ENCODE measurements around the gene CLEC20A.

The CLEC20A gene

DNA sequence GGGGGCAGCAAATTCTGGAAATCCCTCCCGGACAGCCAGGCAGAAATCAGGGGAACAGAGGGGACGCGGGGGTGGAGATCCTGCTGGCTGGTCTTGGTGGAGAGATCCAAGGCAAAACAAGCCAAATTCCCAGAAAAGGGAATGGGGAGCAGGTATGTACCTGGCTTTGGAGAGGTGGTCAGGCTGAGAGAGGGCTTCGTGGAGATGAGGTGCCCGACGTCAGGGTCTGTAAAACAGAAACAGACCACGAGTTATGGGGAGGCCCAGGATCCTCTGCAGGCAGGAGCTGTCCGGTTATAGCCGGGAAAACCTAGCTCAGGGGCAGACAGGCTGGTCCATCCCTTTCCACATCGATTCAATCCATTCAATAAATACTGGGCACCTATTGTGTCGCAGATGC, 4.4 kb downstream of the CLEC20A start (continued):
- no peak for TF ChIP-seq SETDB1 (IDR thresholded peaks at IDR 0.05; ENCODE audit: insufficient read length, low read length)

DNA sequence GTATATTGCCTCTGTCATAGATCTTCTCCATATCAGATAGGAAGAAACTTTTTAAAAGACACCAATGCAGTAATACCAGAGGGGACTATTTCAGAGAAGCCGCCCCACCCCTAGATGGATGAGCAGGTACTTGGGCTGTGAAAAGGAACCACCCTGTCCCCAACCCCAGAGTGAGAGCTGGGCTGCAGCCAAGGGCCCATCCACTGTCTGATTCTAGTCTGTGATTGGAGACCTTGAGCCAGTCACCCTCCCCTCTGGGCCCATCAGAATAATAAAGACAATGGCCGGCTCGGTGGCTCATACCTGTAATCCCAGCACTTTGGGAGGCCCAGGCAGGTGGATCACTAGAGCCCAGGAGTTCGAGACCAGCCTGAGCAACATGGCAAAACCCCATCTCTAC, 5.0 kb downstream of the CLEC20A start:
- no peaks in the 10 kb centered on the region for H3K36me3 ChIP-seq (ENCODE audit: control insufficient read depth in 2 of 2, insufficient read depth in 1 of 2, low read length in 2 of 2)
- H3K9me3 ChIP-seq (ENCODE audit: control insufficient read depth, insufficient read depth, low read depth, low read length), result no peaks in the 10 kb centered on the region
- H3K4me3 ChIP-seq (ENCODE audit: low read depth, low read length), result no peak overlapping the region
- TF ChIP-seq ZNF792 (tag by site-specific recombination; IDR thresholded peaks at IDR 0.05) (no peak), ZNF654 (tag by site-specific recombination; IDR thresholded peaks at IDR 0.05; ENCODE audit: low read depth) (no peak), ZNF341 (tag by site-specific recombination; IDR thresholded peaks at IDR 0.05; ENCODE audit: low read depth) (no peak), ZNF112 (tag by site-specific recombination; IDR thresholded peaks at IDR 0.05) (no peak), ZNF37A (tag by site-specific recombination; IDR thresholded peaks at IDR 0.05) (no peak), ZNF560 (tag by site-specific recombination; IDR thresholded peaks at IDR 0.05; ENCODE audit: borderline replicate concordance) (no peak), ZXDB (tag by site-specific recombination; IDR thresholded peaks at IDR 0.05) (no peak), ZNF184 (tag by site-specific recombination; IDR thresholded peaks at IDR 0.05) (no peak), ZNF121 (tag by site-specific recombination; IDR thresholded peaks at IDR 0.05) (no peak), ZNF555 (tag by site-specific recombination; conservative IDR thresholded peaks at IDR 0.05) (no peak), ZNF274 (IDR thresholded peaks at IDR 0.05; ENCODE audit: low read length) (no peak), ZNF274 (tag by site-specific recombination; IDR thresholded peaks at IDR 0.05; ENCODE audit: borderline replicate concordance) (no peak), ZNF248 (tag by site-specific recombination; IDR thresholded peaks at IDR 0.05) (no peak), BCL11B (tag by site-specific recombination; IDR thresholded peaks at IDR 0.05; ENCODE audit: low read depth) (no peak), ZSCAN16 (tag by site-specific recombination; IDR thresholded peaks at IDR 0.05) (no peak), ZNF629 (tag by site-specific recombination; IDR thresholded peaks at IDR 0.05) (no peak)
- TF ChIP-seq, protein P1, sequence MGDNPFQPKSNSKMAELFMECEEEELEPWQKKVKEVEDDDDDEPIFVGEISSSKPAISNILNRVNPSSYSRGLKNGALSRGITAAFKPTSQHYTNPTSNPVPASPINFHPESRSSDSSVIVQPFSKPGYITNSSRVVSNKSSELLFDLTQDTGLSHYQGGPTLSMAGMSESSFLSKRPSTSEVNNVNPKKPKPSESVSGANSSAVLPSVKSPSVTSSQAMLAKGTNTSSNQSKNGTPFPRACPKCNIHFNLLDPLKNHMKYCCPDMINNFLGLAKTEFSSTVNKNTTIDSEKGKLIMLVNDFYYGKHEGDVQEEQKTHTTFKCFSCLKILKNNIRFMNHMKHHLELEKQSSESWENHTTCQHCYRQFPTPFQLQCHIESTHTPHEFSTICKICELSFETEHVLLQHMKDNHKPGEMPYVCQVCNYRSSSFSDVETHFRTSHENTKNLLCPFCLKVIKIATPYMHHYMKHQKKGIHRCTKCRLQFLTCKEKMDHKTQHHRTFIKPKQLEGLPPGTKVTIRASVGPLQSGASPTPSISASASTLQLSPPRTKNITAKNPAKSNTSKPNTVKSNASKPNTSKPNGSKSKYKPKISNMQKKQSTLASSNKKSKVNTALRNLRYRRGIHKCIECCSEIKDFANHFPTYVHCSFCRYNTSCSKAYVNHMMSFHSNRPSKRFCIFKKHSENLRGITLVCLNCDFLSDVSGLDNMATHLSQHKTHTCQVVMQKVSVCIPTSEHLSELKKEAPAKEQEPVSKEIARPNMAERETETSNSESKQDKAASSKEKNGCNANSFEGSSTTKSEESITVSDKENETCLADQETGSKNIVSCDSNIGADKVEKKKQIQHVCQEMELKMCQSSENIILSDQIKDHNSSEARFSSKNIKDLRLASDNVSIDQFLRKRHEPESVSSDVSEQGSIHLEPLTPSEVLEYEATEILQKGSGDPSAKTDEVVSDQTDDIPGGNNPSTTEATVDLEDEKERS (tag by site-specific recombination; IDR thresholded peaks at IDR 0.05), result no peak
- no peak overlapping the region for H3K27ac ChIP-seq (ENCODE audit: extremely low read depth, low read depth, low read length)
- ChIA-PET POLR2A (interaction anchor here (0.5 kb wide), 1 partner anchor 465 kb away, joined by 3 read pairs; no protein-coding TSS in a partner anchor), CTCF (interaction anchor here (4.0 kb wide), 1 partner anchor 10 kb away, joined by 31 read pairs; no protein-coding TSS in a partner anchor)
- H3K4me1 ChIP-seq (ENCODE audit: control insufficient read depth, insufficient read depth, low read length), result no peaks in the 10 kb centered on the region

DNA sequence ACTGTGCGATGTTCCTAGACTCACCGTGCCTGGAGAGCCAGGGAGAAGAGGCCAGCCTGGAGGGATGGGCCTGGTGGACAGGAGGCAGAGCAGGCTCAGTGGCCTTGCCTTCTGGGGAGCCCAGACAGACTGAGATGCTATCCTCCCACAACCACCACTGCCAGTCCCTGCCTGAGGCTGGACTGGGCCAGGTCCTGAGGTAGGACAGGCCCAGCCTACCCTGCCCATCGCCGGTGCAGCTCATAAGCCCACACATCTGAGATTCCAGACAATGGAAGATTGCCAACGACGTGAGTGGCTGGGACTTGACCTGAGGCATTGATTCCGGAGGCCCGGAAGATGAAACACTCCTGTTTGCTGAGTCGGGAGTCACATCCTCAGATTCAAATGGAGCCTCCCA, 5.8 kb downstream of the CLEC20A start:
- ChIA-PET CTCF (interaction anchor here (4.0 kb wide), 1 partner anchor 11 kb away, joined by 31 read pairs; no protein-coding TSS in a partner anchor), POLR2A (no interaction called here)
- H3K9me3 ChIP-seq (ENCODE audit: control insufficient read depth, insufficient read depth, low read depth, low read length), result no peaks in the 10 kb centered on the region
- H3K4me1 ChIP-seq (ENCODE audit: control insufficient read depth, insufficient read depth, low read length), result no peaks in the 10 kb centered on the region
- TF ChIP-seq ZNF138 (tag by site-specific recombination; IDR thresholded peaks at IDR 0.05; ENCODE audit: borderline replicate concordance) (no peak), ZNF561 (tag by site-specific recombination; IDR thresholded peaks at IDR 0.05; ENCODE audit: borderline replicate concordance) (no peak), ZNF596 (tag by site-specific recombination; IDR thresholded peaks at IDR 0.05) (no peak), ZNF658 (tag by site-specific recombination; IDR thresholded peaks at IDR 0.05) (no peak)
- TF ChIP-seq, protein P2, sequence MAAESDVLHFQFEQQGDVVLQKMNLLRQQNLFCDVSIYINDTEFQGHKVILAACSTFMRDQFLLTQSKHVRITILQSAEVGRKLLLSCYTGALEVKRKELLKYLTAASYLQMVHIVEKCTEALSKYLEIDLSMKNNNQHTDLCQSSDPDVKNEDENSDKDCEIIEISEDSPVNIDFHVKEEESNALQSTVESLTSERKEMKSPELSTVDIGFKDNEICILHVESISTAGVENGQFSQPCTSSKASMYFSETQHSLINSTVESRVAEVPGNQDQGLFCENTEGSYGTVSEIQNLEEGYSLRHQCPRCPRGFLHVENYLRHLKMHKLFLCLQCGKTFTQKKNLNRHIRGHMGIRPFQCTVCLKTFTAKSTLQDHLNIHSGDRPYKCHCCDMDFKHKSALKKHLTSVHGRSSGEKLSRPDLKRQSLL (tag by site-specific recombination; IDR thresholded peaks at IDR 0.05), result no peak
- TF ChIP-seq, protein P3, sequence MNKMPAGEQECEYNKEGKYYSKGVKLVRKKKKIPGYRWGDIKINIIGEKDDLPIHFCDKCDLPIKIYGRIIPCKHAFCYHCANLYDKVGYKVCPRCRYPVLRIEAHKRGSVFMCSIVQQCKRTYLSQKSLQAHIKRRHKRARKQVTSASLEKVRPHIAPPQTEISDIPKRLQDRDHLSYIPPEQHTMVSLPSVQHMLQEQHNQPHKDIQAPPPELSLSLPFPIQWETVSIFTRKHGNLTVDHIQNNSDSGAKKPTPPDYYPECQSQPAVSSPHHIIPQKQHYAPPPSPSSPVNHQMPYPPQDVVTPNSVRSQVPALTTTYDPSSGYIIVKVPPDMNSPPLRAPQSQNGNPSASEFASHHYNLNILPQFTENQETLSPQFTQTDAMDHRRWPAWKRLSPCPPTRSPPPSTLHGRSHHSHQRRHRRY (tag by site-specific recombination; IDR thresholded peaks at IDR 0.05), result no peak
- no peaks in the 10 kb centered on the region for H3K36me3 ChIP-seq (ENCODE audit: control insufficient read depth in 2 of 2, insufficient read depth in 1 of 2, low read length in 2 of 2)
- no peak overlapping the region for H3K4me3 ChIP-seq (ENCODE audit: low read depth, low read length)
- no peak overlapping the region for H3K27ac ChIP-seq (ENCODE audit: extremely low read depth, low read depth, low read length)
